Vagina (tissue), 2 donors: ENCODE results near the gene SLC4A1. TPM values are rescaled to one million over a fixed set of nuclear protein-coding genes. Genes with fewer than 3 reads are reported as not detected.
"Not testable (repeated sequence)": the region's sequence is repeated elsewhere in the genome, so short reads cannot be mapped to it uniquely, and the experiment has no call there.

Experiments used
- DNase-seq, 2 donors: peaks; one replicate each; pipeline ENCODE4 v3.0.0-alpha.2; 2017; ENCODE audit errors: extremely low spot score in 2 of 2
- H3K27ac ChIP-seq: fragments of 200-600 bp; sonication (generic); one replicate; pipeline ENCODE4 v1.5.1; 2019
- H3K27me3 ChIP-seq: fragments of 200-600 bp; sonication (generic); one replicate; pipeline ENCODE4 v1.5.1; 2019
- H3K36me3 ChIP-seq, 2 donors: fragments of 200-600 bp; sonication (generic); one replicate each; pipeline ENCODE4 v1.5.1; 2017 to 2019
- H3K4me1 ChIP-seq: fragments of 200-600 bp; sonication (generic); one replicate; pipeline ENCODE4 v1.5.1; 2019
- H3K4me3 ChIP-seq, 2 donors: fragments of 200-600 bp; sonication (generic); 1 replicate in 1 of 2; 2 replicates in 1 of 2; pipeline ENCODE4 v1.5.1; 2016 to 2019
- H3K9me3 ChIP-seq: fragments of 200-600 bp; sonication (generic); one replicate; pipeline ENCODE4 v1.5.1; 2019
- POLR2A ChIP-seq, 2 donors: fragments of 450-650 bp; IDR thresholded peaks; one replicate each; pipeline ENCODE4 v1.6.1; 2017; ENCODE audit warnings: antibody characterized with exemption in 2 of 2, mild to moderate bottlenecking in 2 of 2, moderate library complexity in 2 of 2
- POLR2AphosphoS5 ChIP-seq, 2 donors: sonication (generic); formaldehyde crosslinking; IDR thresholded peaks; one replicate each; pipeline ENCODE4 v1.9.0; 2017; ENCODE audit warnings: antibody characterized with exemption in 2 of 2, mild to moderate bottlenecking in 2 of 2, low read depth in 1 of 2; ENCODE audit not compliant: insufficient read depth in 1 of 2
- intact Hi-C: fragments of 100-400 bp; cut with DNase I; formaldehyde crosslinking; loops from one replicate; pipeline ENCODE4 v1.15.1; 2023
- total RNA-seq: library from RNA; depleted of rRNA; stranded (reverse); fragments of >200 nt; gene quantifications from one replicate; pipeline ENCODE4 v1.2.3, GENCODE V29; 2016
- TF ChIP-seq, protein P1 (sequence below), 3 experiments: fragments of 450-650 bp in 2 of 3; fragments of 200-600 bp in 1 of 3; sonication (generic) in 1 of 3; IDR thresholded peaks; one replicate each; pipeline ENCODE4 v1.5.1; 2017 to 2019; ENCODE audit warnings: antibody characterized with exemption in 3 of 3, mild to moderate bottlenecking in 2 of 3, moderate library complexity in 2 of 3

SLC4A1 gene
- total RNA-seq, 1 donor from 2014 or later, result not detected

DNA sequence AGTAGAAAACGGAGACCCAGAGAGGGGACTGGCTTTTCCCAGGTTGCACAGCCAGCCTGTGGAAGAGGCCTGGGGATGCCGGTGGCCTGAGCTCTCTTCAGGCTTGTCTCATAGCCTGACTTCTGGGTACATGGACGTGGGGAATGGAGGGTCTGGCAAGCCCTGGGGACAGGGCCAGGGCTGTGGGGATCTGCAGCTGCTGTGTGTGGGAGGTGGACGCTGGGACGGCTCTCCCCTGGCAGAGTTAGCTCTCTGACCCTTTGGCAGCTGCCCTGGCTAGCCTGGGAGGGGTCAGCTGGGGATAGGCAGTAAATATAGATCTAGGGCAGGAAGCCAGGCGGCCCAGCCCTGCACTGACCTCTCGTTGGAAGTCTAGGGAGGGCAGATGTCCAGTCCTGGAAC lies 20.5 kb downstream of the SLC4A1 start:
- intact Hi-C loops, result no loop called here
- TF ChIP-seq, protein P1, sequence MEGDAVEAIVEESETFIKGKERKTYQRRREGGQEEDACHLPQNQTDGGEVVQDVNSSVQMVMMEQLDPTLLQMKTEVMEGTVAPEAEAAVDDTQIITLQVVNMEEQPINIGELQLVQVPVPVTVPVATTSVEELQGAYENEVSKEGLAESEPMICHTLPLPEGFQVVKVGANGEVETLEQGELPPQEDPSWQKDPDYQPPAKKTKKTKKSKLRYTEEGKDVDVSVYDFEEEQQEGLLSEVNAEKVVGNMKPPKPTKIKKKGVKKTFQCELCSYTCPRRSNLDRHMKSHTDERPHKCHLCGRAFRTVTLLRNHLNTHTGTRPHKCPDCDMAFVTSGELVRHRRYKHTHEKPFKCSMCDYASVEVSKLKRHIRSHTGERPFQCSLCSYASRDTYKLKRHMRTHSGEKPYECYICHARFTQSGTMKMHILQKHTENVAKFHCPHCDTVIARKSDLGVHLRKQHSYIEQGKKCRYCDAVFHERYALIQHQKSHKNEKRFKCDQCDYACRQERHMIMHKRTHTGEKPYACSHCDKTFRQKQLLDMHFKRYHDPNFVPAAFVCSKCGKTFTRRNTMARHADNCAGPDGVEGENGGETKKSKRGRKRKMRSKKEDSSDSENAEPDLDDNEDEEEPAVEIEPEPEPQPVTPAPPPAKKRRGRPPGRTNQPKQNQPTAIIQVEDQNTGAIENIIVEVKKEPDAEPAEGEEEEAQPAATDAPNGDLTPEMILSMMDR (IDR thresholded peaks at IDR 0.05), result no peak
- TF ChIP-seq POLR2AphosphoS5 (IDR thresholded peaks at IDR 0.05; ENCODE audit: insufficient read depth in 1 of 2, low read depth in 1 of 2) (no peak), POLR2A (IDR thresholded peaks at IDR 0.05) (no peak)
- H3K27ac ChIP-seq, result no peak overlapping the region
- H3K27me3 ChIP-seq, result no peaks in the 10 kb centered on the region
- H3K36me3 ChIP-seq, result no peaks in the 10 kb centered on the region
- DNase-seq, result no peak
- H3K9me3 ChIP-seq, result no peaks in the 10 kb centered on the region
- no peak overlapping the region for H3K4me3 ChIP-seq
- H3K4me1 ChIP-seq, result peaks cover 12% of the 10 kb centered on the region

DNA sequence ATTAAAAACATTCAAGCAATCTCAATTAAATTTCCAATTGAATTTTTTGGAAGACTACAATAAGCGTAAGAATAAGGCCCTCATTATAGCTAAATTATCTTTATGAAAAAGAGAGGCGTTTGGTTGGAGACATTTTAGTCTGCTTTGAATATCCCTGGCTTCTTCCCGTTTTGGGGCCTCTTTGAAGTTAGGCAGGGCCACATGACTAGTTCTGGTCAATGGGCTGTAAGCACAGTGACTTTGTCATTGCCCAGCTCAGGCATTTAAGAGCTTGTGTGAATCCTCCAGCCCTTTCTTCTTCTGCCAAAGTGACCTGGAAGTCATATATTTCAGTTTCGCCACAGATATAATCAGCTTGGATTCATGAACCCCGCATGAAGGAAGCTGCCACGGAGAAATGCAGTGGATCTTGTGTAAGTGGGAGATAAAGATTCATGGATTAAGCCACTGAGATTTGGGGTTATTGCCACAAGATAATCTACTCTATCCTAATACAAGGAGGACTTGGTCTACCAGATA lies 26.8 kb downstream of the SLC4A1 start:
- no peaks in the 10 kb centered on the region for H3K27me3 ChIP-seq
- TF ChIP-seq, protein P1 (IDR thresholded peaks at IDR 0.05), result no peak
- no peak for TF ChIP-seq POLR2AphosphoS5 (IDR thresholded peaks at IDR 0.05; ENCODE audit: insufficient read depth in 1 of 2, low read depth in 1 of 2)
- no peak for TF ChIP-seq POLR2A (IDR thresholded peaks at IDR 0.05)
- H3K4me3 ChIP-seq, result no peak overlapping the region
- intact Hi-C loops, result no loop called here
- no peak for DNase-seq
- H3K36me3 ChIP-seq, result no peaks in the 10 kb centered on the region
- H3K27ac ChIP-seq, result no peak overlapping the region
- no peaks in the 10 kb centered on the region for H3K9me3 ChIP-seq
- H3K4me1 ChIP-seq, result no peaks in the 10 kb centered on the region

DNA sequence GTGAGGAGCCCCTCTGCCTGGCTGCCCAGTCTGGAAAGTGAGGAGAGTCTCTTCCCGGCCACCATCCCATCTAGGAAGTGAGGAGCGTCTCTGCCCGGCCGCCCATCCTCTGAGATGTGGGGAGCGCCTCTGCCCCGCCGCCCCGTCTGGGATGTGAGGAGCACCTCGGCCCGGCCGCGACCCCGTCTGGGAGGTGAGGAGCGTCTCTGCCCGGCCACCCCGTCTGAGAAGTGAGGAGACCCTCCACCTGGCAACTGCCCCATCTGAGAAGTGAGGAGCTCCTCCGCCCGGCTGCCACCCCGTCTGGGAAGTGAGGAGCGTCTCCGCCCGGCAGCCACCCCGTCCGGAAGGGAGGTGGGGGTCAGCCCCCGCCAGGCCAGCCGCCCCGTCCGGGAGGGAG lies 30.0 kb downstream of the SLC4A1 start:
- H3K36me3 ChIP-seq, H3K4me3 ChIP-seq, H3K27me3 ChIP-seq, DNase-seq, H3K9me3 ChIP-seq, intact Hi-C loops, H3K4me1 ChIP-seq, H3K27ac ChIP-seq: not testable (repeated sequence)

DNA sequence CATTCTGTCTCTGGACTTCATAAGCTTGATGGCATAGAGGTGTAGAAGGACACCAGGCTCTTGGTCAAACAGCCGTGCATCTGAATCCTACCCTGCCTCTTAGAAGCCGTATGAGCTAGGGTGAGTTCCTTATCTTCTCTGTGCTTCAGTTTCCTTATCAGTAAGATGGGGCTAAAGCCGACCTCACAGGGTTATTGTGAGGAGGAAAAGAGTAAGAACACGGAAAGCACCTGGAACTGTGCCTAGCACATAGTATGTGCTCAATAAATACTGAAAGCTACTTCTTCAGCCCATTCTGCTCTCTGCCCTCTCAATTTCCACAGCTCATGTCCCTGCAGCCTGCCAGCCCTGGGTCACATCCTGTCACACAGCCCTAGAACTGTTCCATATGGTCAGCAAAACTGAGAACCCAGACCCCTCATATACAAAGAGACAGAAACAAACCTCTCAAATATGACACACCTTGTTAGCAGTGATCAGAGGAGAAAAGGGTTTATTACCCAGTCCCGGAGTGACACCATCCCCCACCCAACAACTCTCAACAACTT lies 31.4 kb downstream of the SLC4A1 start:
- TF ChIP-seq, protein P1 (IDR thresholded peaks at IDR 0.05), result no peak
- H3K9me3 ChIP-seq, result no peaks in the 10 kb centered on the region
- DNase-seq, result no peak
- intact Hi-C loops, result no loop called here
- no peaks in the 10 kb centered on the region for H3K27me3 ChIP-seq
- no peak overlapping the region for H3K4me3 ChIP-seq
- H3K27ac ChIP-seq, result no peak overlapping the region
- H3K4me1 ChIP-seq, result no peaks in the 10 kb centered on the region
- H3K36me3 ChIP-seq, result no peaks in the 10 kb centered on the region

DNA sequence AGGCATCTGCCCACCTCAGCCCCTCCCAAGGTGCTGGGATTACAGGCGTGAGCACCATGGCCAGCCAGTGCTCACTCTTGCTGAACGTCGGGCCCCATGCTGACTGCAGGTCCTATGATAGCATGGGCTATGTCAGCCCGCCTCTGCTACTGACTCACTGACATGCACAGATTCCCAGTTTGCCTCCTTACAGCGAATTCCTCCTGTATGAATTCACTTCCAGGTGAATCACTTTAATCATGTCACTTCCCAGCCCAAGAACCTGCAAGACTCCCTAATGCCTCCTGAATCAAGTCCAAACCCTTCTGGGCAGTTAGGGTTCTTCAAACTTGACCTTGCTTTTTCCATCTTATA lies 32.4 kb downstream of the SLC4A1 start:
- no peak overlapping the region for H3K4me3 ChIP-seq
- intact Hi-C loops, result no loop called here
- no peaks in the 10 kb centered on the region for H3K27me3 ChIP-seq
- DNase-seq, result no peak
- no peaks in the 10 kb centered on the region for H3K36me3 ChIP-seq
- H3K27ac ChIP-seq, result no peak overlapping the region
- no peaks in the 10 kb centered on the region for H3K4me1 ChIP-seq
- no peaks in the 10 kb centered on the region for H3K9me3 ChIP-seq
- TF ChIP-seq, protein P1 (IDR thresholded peaks at IDR 0.05), result no peak
- no peak for TF ChIP-seq POLR2AphosphoS5 (IDR thresholded peaks at IDR 0.05; ENCODE audit: insufficient read depth in 1 of 2, low read depth in 1 of 2)
- TF ChIP-seq POLR2A (IDR thresholded peaks at IDR 0.05), result no peak
